Tongue (tissue), 2 donors: Measurements from ENCODE around the gene PRDM16. TPM values are rescaled to one million over a fixed set of nuclear protein-coding genes. Genes with fewer than 3 reads are reported as not detected.

ENCODE experiments used
- DNase-seq: peaks from one replicate; pipeline ENCODE4 v3.0.0-alpha.2; 2015
- total RNA-seq: library from RNA; depleted of rRNA; stranded (reverse); fragments of >200 nt; gene quantifications from one replicate; pipeline ENCODE4 v1.2.3, GENCODE V29; 2014

PRDM16 gene
- total RNA-seq, 1 donor from 2014 or later, result 1.6 TPM

GRCh38 chr1:3053986-3054385 is 15.0 kb upstream of the PRDM16 start:
- DNase-seq, result no peak

- no peak for DNase-seq
These were observed 14.5 kb upstream of the PRDM16 start for GRCh38 chr1:3054474-3054873.

DNA sequence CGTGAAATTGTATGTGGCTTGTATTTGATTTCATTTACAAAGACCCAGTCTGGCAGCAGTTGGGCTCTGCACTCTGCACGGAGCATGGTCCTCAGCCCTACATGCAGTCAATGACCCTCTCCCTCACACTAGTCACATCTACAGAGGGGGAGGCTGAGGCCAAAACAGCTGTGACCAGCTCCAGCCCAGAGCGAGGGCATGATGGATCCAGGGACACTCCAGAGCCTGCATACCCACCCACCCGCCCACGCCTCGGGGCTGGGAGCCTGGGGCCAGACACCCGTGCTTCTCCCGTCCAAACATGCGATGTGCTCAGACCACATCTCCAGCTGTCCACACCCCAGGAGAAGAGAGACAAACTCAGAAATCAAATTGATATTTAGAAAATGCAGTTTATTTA is 14.0 kb upstream of the PRDM16 start:
- DNase-seq, result no peak

DNA sequence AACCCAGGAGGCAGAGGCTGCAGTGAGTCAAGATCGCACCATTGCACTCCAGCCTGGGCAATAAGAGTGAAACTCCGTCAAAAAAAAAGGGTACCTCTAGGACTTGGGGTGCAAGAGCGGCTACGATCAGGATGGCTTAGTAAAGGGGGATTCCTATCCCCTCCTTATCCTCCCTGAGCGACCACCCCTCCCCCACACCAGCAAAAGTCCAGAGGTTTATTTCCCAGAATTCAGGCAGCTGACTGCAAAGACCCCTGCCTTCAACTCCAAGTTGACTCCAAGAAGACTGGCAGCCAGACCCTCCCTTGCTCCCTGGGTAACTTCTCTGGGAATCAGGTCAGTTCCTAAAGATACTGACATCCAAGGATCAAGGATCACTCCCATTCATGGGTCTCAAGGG is 12.4 kb upstream of the PRDM16 start:
- no peak for DNase-seq

DNA sequence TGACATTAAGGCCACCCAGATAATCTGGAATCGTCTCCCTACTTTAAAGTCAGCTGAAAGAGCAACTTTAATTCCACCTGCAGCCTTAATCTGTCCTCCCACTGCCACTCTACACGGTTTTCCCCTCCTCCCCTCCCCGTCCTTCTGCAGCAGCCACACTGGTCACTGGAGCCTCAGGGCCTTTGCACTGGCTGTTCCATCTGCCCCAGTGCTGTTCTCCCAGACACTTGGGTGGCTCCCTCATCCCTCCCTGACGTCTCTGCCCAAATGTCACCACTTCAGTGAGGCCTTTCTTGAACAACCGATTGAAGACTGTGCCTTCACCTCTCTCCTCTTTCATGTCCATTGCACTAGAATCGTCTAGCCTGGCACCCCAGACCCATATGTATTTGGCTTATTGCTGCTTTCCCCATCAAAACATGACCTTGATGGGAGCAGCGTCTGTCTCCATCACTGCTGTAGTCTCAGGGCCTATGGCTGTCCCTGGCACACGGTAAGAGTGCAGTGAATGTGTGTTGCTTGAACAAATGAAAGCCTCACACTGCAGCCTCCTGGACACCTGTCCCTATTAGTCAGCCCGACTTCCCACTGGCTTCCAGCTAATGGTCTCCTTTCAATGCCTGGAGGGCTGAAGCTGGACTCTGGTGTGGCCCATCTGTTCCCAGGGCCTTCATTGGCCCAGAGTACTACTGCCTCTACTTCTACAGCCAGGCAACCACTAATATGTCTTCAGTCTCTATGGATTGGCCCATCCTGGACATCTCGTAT is 10.6 kb upstream of the PRDM16 start:
- no peak for DNase-seq

- no peak for DNase-seq
These were observed 8.9 kb upstream of the PRDM16 start for GRCh38 chr1:3060127-3060526.

- no peak for DNase-seq
These were observed 8.1 kb upstream of the PRDM16 start for GRCh38 chr1:3060601-3061551.

DNA sequence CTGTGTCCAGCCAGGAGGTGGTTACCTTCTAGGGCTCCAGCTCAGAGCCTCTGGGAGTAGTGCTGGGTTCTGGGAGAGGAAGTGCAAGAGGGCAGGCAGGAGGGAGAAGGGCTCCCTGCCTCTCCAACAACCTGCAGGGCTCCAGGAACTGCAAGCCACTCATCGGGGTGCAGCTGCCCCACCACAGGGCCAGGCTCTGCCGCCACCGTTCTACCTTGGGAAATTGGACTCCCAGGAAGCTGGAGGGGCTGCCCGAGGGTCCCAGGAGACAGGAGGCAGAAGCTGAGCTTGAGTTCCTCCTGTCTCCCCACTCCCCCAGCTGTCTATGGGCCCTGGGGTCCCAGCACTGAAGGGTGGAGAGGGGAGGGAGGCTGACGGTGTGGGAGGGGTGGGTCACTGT is 7.4 kb upstream of the PRDM16 start:
- DNase-seq, result no peak

DNA sequence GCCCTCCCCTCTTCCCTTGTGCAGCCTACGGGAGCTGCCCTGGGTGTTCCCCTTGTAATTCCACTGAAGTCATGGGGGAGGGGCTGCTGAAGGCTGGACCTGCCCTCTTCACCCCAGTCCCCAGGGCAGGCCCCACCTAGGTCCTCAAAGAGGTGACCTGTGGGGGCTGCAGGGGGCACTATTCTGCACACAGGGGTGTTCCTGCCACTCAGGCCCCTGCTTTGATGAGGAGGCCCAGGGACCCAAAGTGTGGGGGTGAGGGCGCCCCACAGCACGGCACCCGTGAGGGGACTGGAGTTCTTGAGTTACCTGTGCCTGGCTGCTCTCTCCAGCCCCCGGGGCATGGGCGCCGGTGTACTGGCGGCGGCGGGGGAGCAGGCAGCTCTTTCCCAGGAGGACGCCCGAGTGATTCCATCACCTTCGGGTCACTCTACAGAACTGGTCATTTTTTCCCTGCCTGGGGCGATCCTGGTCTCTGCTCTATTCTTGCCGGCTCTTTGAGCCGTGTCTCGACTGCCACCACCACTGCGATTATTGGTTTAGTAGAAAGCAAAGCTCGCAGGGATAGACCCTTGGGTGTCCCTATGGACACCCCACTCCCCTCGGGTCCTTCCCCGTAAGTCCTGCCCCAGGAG is 6.9 kb upstream of the PRDM16 start:
- no peak for DNase-seq

DNA sequence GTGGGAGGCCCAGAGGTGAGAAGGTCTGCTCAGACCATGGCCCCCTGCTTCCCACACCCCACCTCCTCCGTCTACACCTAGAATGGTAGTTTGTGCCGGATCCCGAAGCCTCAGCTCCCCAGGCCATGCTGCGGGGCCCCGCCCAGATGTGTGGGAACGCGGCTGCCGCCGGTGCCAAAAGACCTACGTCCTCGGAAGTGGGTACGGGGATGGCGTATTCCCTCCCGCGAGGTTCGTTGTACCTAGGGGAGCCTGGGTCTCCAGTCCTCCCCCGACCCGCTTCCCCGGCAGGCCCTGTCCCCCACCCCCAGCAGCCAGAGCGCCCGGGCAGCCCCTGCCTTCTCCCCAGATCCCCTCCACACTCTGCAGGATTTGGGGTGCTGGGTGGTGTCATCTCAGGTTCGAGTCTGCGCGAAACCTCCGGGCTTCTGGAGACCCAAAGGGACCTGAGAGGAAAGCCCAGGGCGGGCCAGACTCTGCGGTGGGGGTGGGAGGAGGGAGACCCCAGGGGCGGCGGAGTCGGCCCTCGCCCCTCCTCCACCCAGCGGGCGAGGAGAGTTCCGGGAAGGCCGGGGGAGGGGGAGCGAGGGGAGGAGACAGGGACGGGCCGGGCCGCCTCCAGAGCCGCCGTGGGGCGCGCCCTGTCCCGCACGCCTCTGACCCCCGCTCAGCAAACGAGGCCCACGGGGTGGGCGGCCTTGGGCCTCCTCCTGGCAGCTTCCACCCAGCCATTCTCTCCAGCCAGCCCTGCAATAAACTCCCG is 6.2 kb upstream of the PRDM16 start:
- no peak for DNase-seq

DNA sequence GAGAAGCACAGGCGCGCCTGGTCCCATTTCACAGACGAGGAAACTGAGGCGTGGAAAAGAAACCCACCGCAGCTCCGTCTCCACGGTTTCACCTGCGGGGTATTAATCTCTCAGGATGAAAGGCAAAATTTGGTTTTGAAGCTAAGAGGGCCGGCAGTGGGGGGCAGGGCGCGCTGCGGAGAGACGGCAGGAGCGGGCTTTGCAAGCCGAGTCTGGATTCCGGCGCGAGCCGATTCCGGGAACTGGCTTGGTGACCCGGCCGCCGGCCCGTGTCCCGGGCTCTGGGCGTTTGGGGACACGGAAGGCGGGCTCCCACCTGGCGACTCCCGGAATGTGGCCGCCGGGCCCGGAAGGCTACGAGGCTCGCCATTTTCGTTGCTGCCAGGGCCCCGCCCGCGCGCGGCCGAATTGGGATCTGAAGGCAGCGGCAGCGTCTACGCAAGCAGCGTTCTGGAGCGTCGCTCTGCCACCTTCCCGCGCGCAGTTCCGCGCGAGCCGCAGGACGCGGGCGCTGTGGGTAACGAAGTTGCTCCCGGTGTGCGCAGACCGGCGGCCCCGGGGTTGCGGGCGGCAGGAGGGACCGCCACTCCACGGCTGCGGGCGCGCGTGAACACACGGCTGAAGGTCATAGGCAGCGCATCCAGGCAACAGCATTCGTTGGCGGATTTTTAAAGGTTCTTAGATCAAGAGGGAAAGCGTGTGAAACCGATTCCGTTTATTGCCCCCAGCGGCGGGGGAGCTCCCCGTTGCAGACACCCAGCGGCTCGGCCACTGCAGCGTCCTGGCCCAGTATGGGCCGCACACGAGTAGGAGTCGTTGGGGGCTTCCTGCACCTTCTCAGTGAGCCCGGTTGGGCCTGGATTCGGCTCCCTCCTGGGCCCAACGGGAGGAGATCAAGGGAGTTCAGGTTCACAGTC is 5.4 kb upstream of the PRDM16 start:
- no peak for DNase-seq

GRCh38 chr1:3064296-3064850 is 4.6 kb upstream of the PRDM16 start:
- no peak for DNase-seq

DNA sequence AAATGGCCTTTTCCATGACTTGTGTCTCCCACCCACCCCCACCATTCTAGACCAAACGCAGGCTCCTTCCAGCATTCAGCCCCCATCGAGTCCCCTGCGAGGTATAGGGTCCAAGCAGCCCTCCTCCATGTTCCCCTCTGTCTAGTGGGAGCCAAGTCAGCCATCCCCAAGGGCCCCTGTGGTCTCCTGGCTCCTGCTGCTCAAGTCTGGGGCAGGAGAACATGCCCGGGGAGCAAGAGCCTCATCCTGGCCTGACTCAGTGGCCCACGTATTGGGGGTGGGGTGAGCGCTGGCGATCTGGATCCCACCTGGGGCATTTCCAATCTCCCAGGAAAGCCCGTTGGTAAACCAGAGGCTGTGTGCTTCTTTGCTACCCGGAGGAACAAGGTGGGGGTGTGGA is 4.1 kb upstream of the PRDM16 start:
- DNase-seq, result no peak

GRCh38 chr1:3065396-3065795 is 3.6 kb upstream of the PRDM16 start:
- DNase-seq, result no peak

- DNase-seq, result no peak
These were observed 3.2 kb upstream of the PRDM16 start for GRCh38 chr1:3065797-3066196.

DNA sequence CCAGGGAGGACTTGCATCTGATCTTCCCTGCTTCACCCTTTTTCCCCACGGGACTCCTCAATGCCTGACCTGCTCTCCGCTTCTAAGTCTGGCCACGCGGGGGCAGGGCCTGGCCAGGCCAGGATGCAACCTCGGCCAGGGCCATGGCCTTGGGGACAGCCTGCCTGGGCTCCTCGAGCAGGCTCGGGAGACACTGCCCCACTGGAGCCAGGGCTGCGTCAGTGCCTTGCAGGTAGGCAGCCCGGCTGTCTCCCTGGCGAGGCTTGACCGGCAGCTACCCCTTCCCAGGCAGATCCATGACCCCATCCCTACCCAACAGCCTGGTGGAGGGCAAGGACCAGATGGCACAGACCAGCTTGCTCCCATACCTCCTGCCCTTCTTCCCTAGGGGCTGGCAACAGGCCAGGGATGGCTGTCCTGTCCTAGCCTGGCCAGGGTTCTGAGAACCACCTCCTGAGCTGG is 2.7 kb upstream of the PRDM16 start:
- no peak for DNase-seq

DNA sequence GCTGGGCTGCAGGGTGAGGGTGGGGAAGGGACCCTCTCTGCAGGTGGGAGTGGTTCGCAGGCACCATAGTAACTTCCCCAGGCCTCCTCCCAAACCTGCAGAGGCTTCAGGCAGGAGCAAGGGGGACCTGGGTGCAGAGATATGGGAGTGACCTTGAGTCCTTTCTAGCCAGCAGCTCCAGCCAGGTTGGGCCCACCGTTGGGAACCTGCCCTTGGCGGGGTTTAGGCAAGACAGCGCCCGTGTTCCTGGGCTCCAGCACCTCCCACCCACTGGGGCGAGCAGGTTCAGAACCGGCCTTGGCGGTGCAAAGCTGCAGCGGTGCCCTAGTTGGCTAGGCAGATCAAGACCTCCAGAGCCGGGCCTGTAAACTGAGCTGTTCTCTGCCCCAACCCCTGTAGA is 2.2 kb upstream of the PRDM16 start:
- DNase-seq, result no peak

DNA sequence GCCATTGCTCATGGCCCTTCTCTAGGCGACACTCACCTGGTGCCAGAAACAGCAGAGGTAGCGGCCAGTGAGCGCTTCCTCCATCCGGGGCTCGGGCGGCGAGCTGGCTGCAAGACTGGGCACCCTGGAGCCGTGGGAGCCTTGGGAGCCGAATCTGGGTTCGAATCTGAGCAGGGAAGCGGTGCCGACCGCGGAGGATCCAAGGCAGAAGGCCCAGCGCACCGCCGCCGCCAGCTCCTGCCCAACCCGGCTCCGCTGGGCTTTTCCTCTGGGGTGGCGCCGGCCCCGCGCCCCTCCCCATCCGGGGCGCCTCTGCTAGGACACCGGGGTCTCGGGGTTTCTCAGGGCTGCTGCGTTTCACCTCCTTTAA is 1.7 kb upstream of the PRDM16 start:
- no peak for DNase-seq

DNA sequence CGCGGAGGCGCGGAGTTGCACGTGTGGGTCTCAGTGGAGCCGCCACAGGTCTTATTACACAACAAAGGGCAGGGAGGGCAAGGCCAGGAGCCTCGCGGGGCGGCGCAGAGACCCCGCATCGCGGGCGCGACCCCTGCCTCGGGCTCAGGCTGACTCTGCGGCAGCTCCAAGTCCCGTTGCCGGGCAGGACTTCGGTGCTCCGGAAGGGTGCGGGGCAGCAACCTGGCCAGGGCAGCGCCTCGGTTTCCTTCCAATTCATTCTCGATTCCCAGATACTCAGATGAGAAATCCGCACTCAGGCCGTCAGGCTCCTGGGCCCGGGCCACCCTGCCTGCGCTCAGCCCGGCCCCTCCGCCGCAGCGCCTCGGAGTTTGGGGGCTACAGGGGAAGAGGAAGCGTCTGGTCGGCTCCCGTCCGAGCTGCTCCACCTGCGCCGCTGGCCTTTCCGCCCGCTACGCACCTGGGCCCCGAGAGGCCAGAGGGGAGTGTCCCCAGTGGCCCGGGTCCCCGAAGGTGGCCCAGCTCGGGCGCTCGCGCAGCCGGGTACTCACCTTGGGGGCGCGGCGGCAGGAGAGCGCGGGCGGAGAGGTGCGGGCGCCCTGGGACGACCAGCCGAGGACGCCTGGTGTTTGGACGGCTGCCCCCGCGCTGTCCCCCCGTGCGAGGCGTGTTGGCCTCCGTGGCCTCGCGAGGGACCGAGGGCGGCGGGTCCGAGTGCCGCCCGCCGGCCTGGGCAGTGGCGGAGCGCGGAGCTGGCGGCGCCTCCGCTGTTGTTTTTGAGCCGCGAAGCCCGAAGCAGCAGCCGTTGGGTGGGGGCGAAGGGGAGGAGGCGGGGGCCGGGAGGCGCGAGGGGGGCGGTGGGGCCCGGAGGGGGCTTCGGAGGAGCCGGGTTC is 1.1 kb upstream of the PRDM16 start:
- DNase-seq, result no peak
